Fibroblast of villous mesenchyme (primary cell): ENCODE data around the gene PLIN5. TPM values are rescaled to one million over a fixed set of nuclear protein-coding genes. Genes with fewer than 3 reads are reported as not detected.

Experiments used
- DNase-seq: peaks from one replicate; pipeline ENCODE4 v3.0.0-alpha.2; 2010; ENCODE audit warnings: low read depth
- H3K4me3 ChIP-seq: 2 replicates; pipeline ENCODE4 v1.5.1; 2011; ENCODE audit warnings: low read depth, mild to moderate bottlenecking, low read length
- CTCF ChIP-seq: IDR thresholded peaks from 2 replicates; pipeline ENCODE4 v1.5.1; 2012; ENCODE audit warnings: low read depth, mild to moderate bottlenecking, low read length; ENCODE audit not compliant: insufficient read depth
- total RNA-seq: library from RNA; depleted of rRNA; stranded (reverse); fragments of >200 nt; gene quantifications from 2 replicates; pipeline ENCODE4 v1.2.3, GENCODE V29; 2012

Gene PLIN5
- total RNA-seq, 1 donor, result not detected

- peak; percentile 94 for DNase-seq
- no peak for TF ChIP-seq CTCF
- H3K4me3 ChIP-seq, result no peak overlapping the region
Observed at GRCh38 chr19:4575267-4576015, 40.4 kb upstream of the PLIN5 start.

GRCh38 chr19:4573682-4574081 lies 38.7 kb upstream of the PLIN5 start:
- DNase-seq, result no peak
- TF ChIP-seq CTCF, result no peak
- no peak overlapping the region for H3K4me3 ChIP-seq

- DNase-seq, result no peak
- no peak for TF ChIP-seq CTCF
- no peak overlapping the region for H3K4me3 ChIP-seq
Observed at GRCh38 chr19:4571305-4571917, 36.4 kb upstream of the PLIN5 start.

- no peak for TF ChIP-seq CTCF
- no peak for DNase-seq
- no peak overlapping the region for H3K4me3 ChIP-seq
Observed at GRCh38 chr19:4570916-4571304, 35.9 kb upstream of the PLIN5 start.

GRCh38 chr19:4570402-4570801 lies 35.4 kb upstream of the PLIN5 start:
- TF ChIP-seq CTCF, result no peak
- DNase-seq, result no peak
- H3K4me3 ChIP-seq, result no peak overlapping the region

- no peak for DNase-seq
- no peak overlapping the region for H3K4me3 ChIP-seq
- no peak for TF ChIP-seq CTCF
Observed at GRCh38 chr19:4568886-4569285, 33.9 kb upstream of the PLIN5 start.
